8988T (cell line): ENCODE measurements around the gene SMARCB1.

ENCODE experiments used
- DNase-seq: peaks from one replicate; pipeline ENCODE4 v3.0.0; 2011

SMARCB1 gene

GRCh38 chr22:23762842-23763578, 23.8 kb upstream of the SMARCB1 start, which contains the start of gene C22orf15:
Gene C22orf15 (plus strand): TSS chr22:23762990. CDS start chr22:23763307, 317 bp downstream.
- DNase-seq: no peak

- no peak for DNase-seq
Measured at GRCh38 chr22:23763579-23763945, 23.2 kb upstream of the SMARCB1 start.

GRCh38 chr22:23763954-23764353, 22.8 kb upstream of the SMARCB1 start:
- DNase-seq: no peak

GRCh38 chr22:23764899-23765881, 21.6 kb upstream of the SMARCB1 start:
- no peak for DNase-seq

- DNase-seq: no peak
Measured at GRCh38 chr22:23767303-23767672, 19.5 kb upstream of the SMARCB1 start.

- DNase-seq: peak; percentile 90
Measured at GRCh38 chr22:23767673-23768548, 18.9 kb upstream of the SMARCB1 start, which contains the start of gene CHCHD10. Gene CHCHD10 (minus strand): TSS chr22:23767972. CDS start chr22:23767874, 98 bp downstream.

- DNase-seq: no peak
Measured at GRCh38 chr22:23769321-23769965, 17.3 kb upstream of the SMARCB1 start.

GRCh38 chr22:23772315-23772648, 14.5 kb upstream of the SMARCB1 start:
- no peak for DNase-seq

GRCh38 chr22:23772649-23773473, 13.9 kb upstream of the SMARCB1 start, which contains the start of gene MMP11:
Gene MMP11 (plus strand): TSS chr22:23772849. CDS start chr22:23772871, 22 bp downstream.
- DNase-seq: peak; percentile 53

GRCh38 chr22:23773483-23774113, 13.2 kb upstream of the SMARCB1 start:
- DNase-seq: no peak

- no peak for DNase-seq
Measured at GRCh38 chr22:23774114-23774921, 12.4 kb upstream of the SMARCB1 start.

GRCh38 chr22:23774922-23775436, 11.8 kb upstream of the SMARCB1 start:
- DNase-seq: no peak

GRCh38 chr22:23775779-23776375, 10.9 kb upstream of the SMARCB1 start:
- DNase-seq: no peak

- DNase-seq: no peak
Measured at GRCh38 chr22:23777776-23778576, 8.8 kb upstream of the SMARCB1 start.

- DNase-seq: no peak
Measured at GRCh38 chr22:23778577-23778900, 8.2 kb upstream of the SMARCB1 start.

- DNase-seq: no peak
Measured at GRCh38 chr22:23779083-23779482, 7.7 kb upstream of the SMARCB1 start.

- no peak for DNase-seq
Measured at GRCh38 chr22:23779731-23780130, 7.0 kb upstream of the SMARCB1 start.

GRCh38 chr22:23780146-23780748, 6.5 kb upstream of the SMARCB1 start:
- DNase-seq: no peak
